Left ventricle myocardium inferior (tissue), 1 donor: Measurements from ENCODE around the gene WNK4. TPM values are rescaled to one million over a fixed set of nuclear protein-coding genes. Genes with fewer than 3 reads are reported as not detected.

Experiments used
- DNase-seq: peaks from one replicate; pipeline ENCODE4 v3.0.0-alpha.2; 2020
- H3K27ac ChIP-seq: fragments of 200-600 bp; replicated peaks from 2 replicates; pipeline ENCODE4 v1.8.0; 2021
- H3K27me3 ChIP-seq: fragments of 200-600 bp; 2 replicates; pipeline ENCODE4 v1.8.0; 2021; ENCODE audit warnings: low read depth
- H3K36me3 ChIP-seq: fragments of 200-600 bp; 2 replicates; pipeline ENCODE4 v1.8.0; 2021
- H3K4me1 ChIP-seq: fragments of 200-600 bp; 2 replicates; pipeline ENCODE4 v1.8.0; 2021
- H3K4me3 ChIP-seq: fragments of 200-600 bp; 2 replicates; pipeline ENCODE4 v1.8.0; 2021; ENCODE audit warnings: mild to moderate bottlenecking, moderate library complexity
- H3K9me3 ChIP-seq: fragments of 200-600 bp; replicated peaks from 2 replicates; pipeline ENCODE4 v1.8.0; 2021
- intact Hi-C: fragments of 100-400 bp; cut with micrococcal nuclease; formaldehyde crosslinking; loops from one replicate; pipeline ENCODE4 v1.11.0; 2022
- total RNA-seq: library from RNA; stranded (reverse); fragmentation: NEBNext Ultra II Directional; extraction: Animal tissue kit (Norgen Biotek cat#: 25700); gene quantifications from one replicate; pipeline ENCODE4 v1.2.1, GENCODE V29; 2021
- TF ChIP-seq, protein P1 (sequence below): fragments of 200-600 bp; IDR thresholded peaks from 2 replicates; pipeline ENCODE4 v1.8.0; 2021; ENCODE audit warnings: antibody characterized with exemption, mild to moderate bottlenecking, borderline replicate concordance
- donor health status: DM: no; HTN: yes; CAD: no; lungs with severe emphysema.

The WNK4 gene
- total RNA-seq, 1 donor from 2014 or later: not detected

DNA sequence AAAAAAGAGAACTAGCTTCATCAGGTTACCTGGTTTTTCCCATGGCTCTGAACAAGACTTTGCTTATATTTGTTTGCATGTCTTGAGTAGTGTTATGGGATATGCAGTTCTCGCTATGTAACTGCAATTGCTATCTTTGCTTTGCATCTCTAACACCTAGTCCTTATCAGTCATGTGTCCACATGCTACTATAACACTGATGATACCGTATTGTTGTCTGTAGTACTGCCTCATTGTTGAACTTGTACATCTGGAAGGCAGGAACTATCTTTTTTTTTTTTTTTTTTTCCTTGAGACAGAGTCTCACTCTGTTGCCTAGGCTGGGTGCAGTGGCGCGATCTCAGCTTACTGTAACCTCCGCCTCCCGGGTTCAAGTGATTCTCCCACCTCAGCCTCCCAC is 55.3 kb downstream of the WNK4 start:
- no peak overlapping the region for H3K27ac ChIP-seq
- H3K27me3 ChIP-seq: no peaks in the 10 kb centered on the region
- no peak for DNase-seq
- H3K4me3 ChIP-seq: no peak overlapping the region
- H3K9me3 ChIP-seq: no peaks in the 10 kb centered on the region
- TF ChIP-seq, protein P1, sequence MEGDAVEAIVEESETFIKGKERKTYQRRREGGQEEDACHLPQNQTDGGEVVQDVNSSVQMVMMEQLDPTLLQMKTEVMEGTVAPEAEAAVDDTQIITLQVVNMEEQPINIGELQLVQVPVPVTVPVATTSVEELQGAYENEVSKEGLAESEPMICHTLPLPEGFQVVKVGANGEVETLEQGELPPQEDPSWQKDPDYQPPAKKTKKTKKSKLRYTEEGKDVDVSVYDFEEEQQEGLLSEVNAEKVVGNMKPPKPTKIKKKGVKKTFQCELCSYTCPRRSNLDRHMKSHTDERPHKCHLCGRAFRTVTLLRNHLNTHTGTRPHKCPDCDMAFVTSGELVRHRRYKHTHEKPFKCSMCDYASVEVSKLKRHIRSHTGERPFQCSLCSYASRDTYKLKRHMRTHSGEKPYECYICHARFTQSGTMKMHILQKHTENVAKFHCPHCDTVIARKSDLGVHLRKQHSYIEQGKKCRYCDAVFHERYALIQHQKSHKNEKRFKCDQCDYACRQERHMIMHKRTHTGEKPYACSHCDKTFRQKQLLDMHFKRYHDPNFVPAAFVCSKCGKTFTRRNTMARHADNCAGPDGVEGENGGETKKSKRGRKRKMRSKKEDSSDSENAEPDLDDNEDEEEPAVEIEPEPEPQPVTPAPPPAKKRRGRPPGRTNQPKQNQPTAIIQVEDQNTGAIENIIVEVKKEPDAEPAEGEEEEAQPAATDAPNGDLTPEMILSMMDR: no peak
- peaks cover 62% of the 10 kb centered on the region for H3K36me3 ChIP-seq
- H3K4me1 ChIP-seq: peaks cover 32% of the 10 kb centered on the region
- intact Hi-C loops: no loop called here

DNA sequence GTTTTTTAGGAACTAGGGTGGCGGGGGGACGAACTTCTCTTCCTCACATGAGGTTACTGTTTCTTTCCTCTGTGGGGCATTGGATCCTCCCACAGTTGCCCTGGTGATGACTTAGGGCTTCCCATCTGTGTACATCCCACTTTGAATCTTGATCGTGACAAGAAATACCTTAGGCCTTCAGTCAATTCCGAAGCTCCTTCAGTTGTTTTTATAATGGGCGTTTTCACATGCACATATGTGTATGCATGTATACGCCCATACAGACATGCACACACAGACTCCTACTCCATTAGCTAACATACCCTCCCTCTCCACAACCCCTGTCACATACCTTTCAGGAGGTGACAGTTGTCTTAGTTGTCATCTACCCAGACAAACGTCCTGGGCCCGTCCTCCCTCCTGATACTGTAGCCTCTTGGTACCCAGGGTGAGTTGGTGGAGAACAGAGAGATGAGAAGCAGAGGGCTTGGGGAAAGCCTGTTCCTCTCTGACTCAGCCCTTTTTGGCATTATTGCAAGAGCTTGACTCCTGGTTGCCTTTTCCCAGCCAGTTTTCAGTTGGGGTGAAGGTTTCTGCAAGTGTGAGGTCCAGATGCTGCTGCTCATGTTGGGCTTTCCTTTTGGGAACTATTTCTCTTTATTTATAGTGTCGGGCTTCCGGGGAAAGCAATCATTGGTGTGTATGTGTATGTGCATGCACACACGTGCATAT is 61.7 kb downstream of the WNK4 start:
- Histone ChIP-seq H3K27me3 (no peaks in the 10 kb centered on the region), H3K9me3 (no peaks in the 10 kb centered on the region), H3K4me1 (peaks cover 19% of the 10 kb centered on the region), H3K36me3 (peaks cover 85% of the 10 kb centered on the region), H3K4me3 (no peak overlapping the region), H3K27ac (no peak overlapping the region)
- intact Hi-C loops: loop anchor here (2.0 kb wide), 1 partner anchor 89 kb away; no protein-coding TSS in a partner anchor
- TF ChIP-seq, protein P1: no peak
- DNase-seq: no peak

DNA sequence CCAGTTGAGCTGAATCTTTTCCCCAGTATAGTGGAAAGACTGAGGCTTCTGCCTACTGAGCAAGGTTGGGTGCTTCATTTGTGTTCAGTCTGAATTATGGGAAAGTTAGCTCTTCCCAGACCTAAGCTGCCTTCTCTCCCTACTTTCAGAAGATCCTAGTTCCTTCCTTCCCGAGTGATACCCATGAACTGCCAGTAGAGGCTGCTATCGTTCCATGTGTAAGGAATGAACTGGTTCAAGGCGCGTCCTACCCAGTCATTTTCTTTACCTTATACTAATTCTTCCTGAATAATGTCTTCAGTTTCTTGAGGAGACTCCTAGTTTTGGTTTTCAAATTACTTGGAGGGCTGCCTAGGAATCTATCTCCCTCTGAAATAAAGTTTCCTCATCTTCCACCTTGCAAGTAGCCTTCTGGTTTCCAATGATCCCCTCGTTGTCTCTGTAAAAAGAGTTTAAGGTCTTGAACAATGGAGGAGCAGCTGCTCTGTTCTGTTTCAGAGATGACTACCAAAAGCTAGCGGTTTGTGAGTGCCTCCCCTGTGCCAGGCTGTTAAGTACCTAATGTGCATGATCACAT is 63.0 kb downstream of the WNK4 start:
- no peaks in the 10 kb centered on the region for H3K9me3 ChIP-seq

DNA sequence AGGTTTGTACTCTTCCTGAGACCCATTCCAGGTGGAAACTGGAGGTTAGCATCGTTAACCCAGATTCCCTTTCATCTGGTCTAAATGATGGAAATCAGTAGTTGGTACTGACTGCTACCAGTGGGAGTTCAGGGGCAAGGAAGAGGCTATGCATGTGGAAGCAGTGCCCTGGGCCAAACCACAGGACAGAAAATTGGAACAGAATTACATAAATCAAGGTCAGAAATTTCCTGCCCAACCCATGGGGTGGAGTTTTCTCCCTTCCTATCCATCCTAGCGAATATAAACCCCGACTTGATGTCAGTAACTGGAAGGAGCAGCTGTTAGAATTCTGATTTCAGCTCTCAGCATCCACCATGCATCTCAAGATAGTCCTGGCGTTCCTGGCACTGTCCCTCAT is 63.9 kb downstream of the WNK4 start, which contains the start of gene AOC2:
Gene AOC2, plus strand, starts transcription at position 310 of the 400 bp plus-strand sequence. Its CDS starts 47 bp downstream, at position 357.
- intact Hi-C loops: no loop called here
- no peak for DNase-seq
- no peak within 1 kb of the TSS for H3K27ac ChIP-seq
- peaks cover 24% of the 10 kb centered on the region for H3K4me1 ChIP-seq
- H3K4me3 ChIP-seq: no peak within 1 kb of the TSS
- TF ChIP-seq, protein P1: no peak
- no peaks in the 10 kb centered on the region for H3K27me3 ChIP-seq
- peaks cover 64% of the 10 kb centered on the region for H3K36me3 ChIP-seq
- no peaks in the 10 kb centered on the region for H3K9me3 ChIP-seq

More for the DNA sequence above, 63.0 kb downstream of the WNK4 start:
- H3K27ac ChIP-seq: no peak overlapping the region
- H3K4me3 ChIP-seq: no peak overlapping the region
- intact Hi-C loops: loop anchor here (2.0 kb wide), 1 partner anchor 87 kb away; no protein-coding TSS in a partner anchor
- TF ChIP-seq, protein P1: peak; percentile 93
- no peak for DNase-seq
- peaks cover 72% of the 10 kb centered on the region for H3K36me3 ChIP-seq
- no peaks in the 10 kb centered on the region for H3K27me3 ChIP-seq
- H3K4me1 ChIP-seq: peaks cover 24% of the 10 kb centered on the region

DNA sequence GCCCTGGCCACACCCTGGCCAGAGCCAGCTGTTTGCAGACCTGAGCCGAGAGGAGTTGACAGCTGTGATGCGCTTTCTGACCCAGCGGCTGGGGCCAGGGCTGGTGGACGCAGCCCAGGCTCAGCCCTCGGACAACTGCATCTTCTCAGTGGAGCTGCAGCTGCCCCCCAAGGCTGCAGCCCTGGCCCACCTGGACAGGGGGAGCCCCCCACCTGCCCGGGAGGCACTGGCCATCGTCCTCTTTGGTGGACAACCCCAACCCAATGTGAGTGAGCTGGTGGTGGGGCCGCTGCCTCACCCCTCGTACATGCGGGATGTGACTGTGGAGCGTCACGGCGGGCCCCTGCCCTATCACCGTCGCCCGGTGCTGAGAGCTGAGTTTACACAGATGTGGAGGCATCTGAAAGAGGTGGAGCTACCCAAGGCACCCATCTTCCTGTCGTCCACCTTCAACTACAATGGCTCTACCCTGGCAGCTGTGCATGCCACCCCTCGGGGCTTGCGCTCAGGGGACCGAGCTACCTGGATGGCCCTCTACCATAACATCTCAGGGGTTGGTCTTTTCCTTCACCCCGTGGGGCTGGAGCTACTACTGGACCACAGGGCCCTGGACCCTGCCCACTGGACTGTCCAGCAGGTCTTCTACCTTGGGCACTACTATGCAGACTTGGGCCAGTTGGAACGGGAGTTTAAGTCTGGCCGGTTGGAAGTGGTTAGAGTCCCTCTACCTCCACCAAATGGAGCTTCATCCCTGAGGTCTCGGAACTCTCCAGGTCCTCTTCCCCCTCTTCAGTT is 64.5 kb downstream of the WNK4 start:
- Histone ChIP-seq H3K27me3 (no peaks in the 10 kb centered on the region), H3K4me1 (peaks cover 28% of the 10 kb centered on the region), H3K4me3 (no peak overlapping the region), H3K36me3 (peaks cover 57% of the 10 kb centered on the region), H3K9me3 (no peaks in the 10 kb centered on the region), H3K27ac (no peak overlapping the region)
- intact Hi-C loops: no loop called here
- TF ChIP-seq, protein P1: no peak
- no peak for DNase-seq
